OCI-LY3 (cell line): Measurements from ENCODE around the gene MRPL32.

Source experiments
- H2AFZ ChIP-seq: fragments of 200-600, 300-600 bp; shearing (Covaris generic); 2 replicates; pipeline ENCODE4 v1.6.0; 2014; ENCODE audit warnings: antibody characterized with exemption, low read depth, low read length
- H3K27ac ChIP-seq: fragments of 200-600, 300-600 bp; sonication (generic); 2 replicates; pipeline ENCODE4 v1.5.1; 2014; ENCODE audit warnings: mild to moderate bottlenecking, low read length, moderate library complexity, mixed read lengths
- H3K27me3 ChIP-seq: fragments of 200-600, 300-600 bp; sonication (generic); 2 replicates; pipeline ENCODE4 v1.6.1; 2014; ENCODE audit warnings: low read depth, low read length, mixed read lengths
- H3K36me3 ChIP-seq: fragments of 200-600, 300-600 bp; sonication (generic); replicated peaks from 2 replicates; pipeline ENCODE3; 2014; ENCODE audit warnings: low read depth, low read length, mixed read lengths
- H3K4me1 ChIP-seq: fragments of 300-600, 200-600 bp; sonication (generic); 2 replicates; pipeline ENCODE4 v1.6.1; 2014; ENCODE audit warnings: low read length, mixed read lengths
- H3K4me2 ChIP-seq: fragments of 200-600, 300-600 bp; sonication (generic); 2 replicates; pipeline ENCODE4 v1.6.1; 2014; ENCODE audit warnings: low read length, mixed read lengths
- H3K4me3 ChIP-seq: fragments of 300-600, 200-600 bp; sonication (generic); 2 replicates; pipeline ENCODE4 v1.5.1; 2014; ENCODE audit warnings: antibody characterized with exemption, mild to moderate bottlenecking, low read length, moderate library complexity
- H3K79me2 ChIP-seq: fragments of 300-600, 200-600 bp; shearing (Covaris generic); 2 replicates; pipeline ENCODE4 v1.6.1; 2014; ENCODE audit warnings: mild to moderate bottlenecking, low read length, mixed read lengths
- H3K9ac ChIP-seq: fragments of 300-600, 200-600 bp; shearing (Covaris generic); 2 replicates; pipeline ENCODE4 v1.6.0; 2014; ENCODE audit warnings: mild to moderate bottlenecking, low read length, moderate library complexity
- H3K9me3 ChIP-seq: fragments of 200-600, 300-600 bp; shearing (Covaris generic); 2 replicates; pipeline ENCODE4 v1.6.1; 2014; ENCODE audit warnings: low read length, mixed read lengths; ENCODE audit not compliant: insufficient read depth
- H4K20me1 ChIP-seq: fragments of 200-600, 300-600 bp; sonication (generic); 2 replicates; pipeline ENCODE4 v1.6.1; 2016; ENCODE audit warnings: low read length, mixed read lengths; ENCODE audit not compliant: insufficient read depth
- CTCF ChIP-seq: fragments of 200-600, 300-600 bp; sonication (generic); IDR thresholded peaks from 2 replicates; pipeline ENCODE4 v1.5.1; 2014; ENCODE audit warnings: antibody characterized with exemption, low read length, low read depth
- EZH2phosphoT487 ChIP-seq: fragments of 200-600 bp; shearing (Covaris generic); IDR thresholded peaks from 2 replicates; pipeline ENCODE4 v1.6.1; 2018; ENCODE audit warnings: antibody characterized with exemption, mixed run types, low read depth

MRPL32 gene

GRCh38 chr7:42913591-42913990 lies 18.6 kb upstream of the MRPL32 start:
- peaks cover 28% of the 10 kb centered on the region for H3K36me3 ChIP-seq
- no peak overlapping the region for H3K4me3 ChIP-seq
- peaks cover 10% of the 10 kb centered on the region for H3K79me2 ChIP-seq
- H3K9me3 ChIP-seq = no peaks in the 10 kb centered on the region
- no peak overlapping the region for H3K27ac ChIP-seq
- H3K4me2 ChIP-seq = no peak overlapping the region
- no peak for TF ChIP-seq EZH2phosphoT487
- TF ChIP-seq CTCF = no peak
- H4K20me1 ChIP-seq = no peaks in the 10 kb centered on the region
- H2AFZ ChIP-seq = no peak overlapping the region
- no peak overlapping the region for H3K9ac ChIP-seq
- peaks cover 23% of the 10 kb centered on the region for H3K4me1 ChIP-seq
- no peaks in the 10 kb centered on the region for H3K27me3 ChIP-seq

GRCh38 chr7:42914009-42914408 lies 18.2 kb upstream of the MRPL32 start:
- Histone ChIP-seq H3K4me3 (no peak overlapping the region), H4K20me1 (no peaks in the 10 kb centered on the region), H2AFZ (no peak overlapping the region), H3K9me3 (no peaks in the 10 kb centered on the region), H3K4me1 (peaks cover 23% of the 10 kb centered on the region), H3K9ac (no peak overlapping the region), H3K27me3 (no peaks in the 10 kb centered on the region), H3K4me2 (no peak overlapping the region), H3K79me2 (peaks cover 10% of the 10 kb centered on the region), H3K27ac (no peak overlapping the region), H3K36me3 (peaks cover 29% of the 10 kb centered on the region)
- TF ChIP-seq CTCF (no peak), EZH2phosphoT487 (no peak)

GRCh38 chr7:42914421-42915045 lies 17.6 kb upstream of the MRPL32 start:
- peaks cover 23% of the 10 kb centered on the region for H3K4me1 ChIP-seq
- H3K36me3 ChIP-seq = peaks cover 34% of the 10 kb centered on the region
- H3K27me3 ChIP-seq = no peaks in the 10 kb centered on the region
- no peak overlapping the region for H3K4me2 ChIP-seq
- no peak overlapping the region for H2AFZ ChIP-seq
- no peak overlapping the region for H3K27ac ChIP-seq
- H3K79me2 ChIP-seq = peaks cover 10% of the 10 kb centered on the region
- H3K4me3 ChIP-seq = no peak overlapping the region
- H4K20me1 ChIP-seq = no peaks in the 10 kb centered on the region
- H3K9me3 ChIP-seq = no peaks in the 10 kb centered on the region
- TF ChIP-seq CTCF (no peak), EZH2phosphoT487 (no peak)
- no peak overlapping the region for H3K9ac ChIP-seq

GRCh38 chr7:42915356-42915755 lies 16.8 kb upstream of the MRPL32 start:
- H2AFZ ChIP-seq = no peak overlapping the region
- no peak overlapping the region for H3K4me3 ChIP-seq
- H3K9me3 ChIP-seq = no peaks in the 10 kb centered on the region
- peaks cover 10% of the 10 kb centered on the region for H3K79me2 ChIP-seq
- H3K27ac ChIP-seq = peak overlapping the region; percentile 26; the same call in 1 of the 2 replicates
- H3K4me1 ChIP-seq = peaks cover 23% of the 10 kb centered on the region
- no peak overlapping the region for H3K9ac ChIP-seq
- no peaks in the 10 kb centered on the region for H4K20me1 ChIP-seq
- no peaks in the 10 kb centered on the region for H3K27me3 ChIP-seq
- H3K4me2 ChIP-seq = no peak overlapping the region
- H3K36me3 ChIP-seq = peaks cover 36% of the 10 kb centered on the region
- TF ChIP-seq EZH2phosphoT487 = no peak
- TF ChIP-seq CTCF = no peak
